ENCODE measurements around the gene FSIP1. TPM values are rescaled to one million over a fixed set of nuclear protein-coding genes. Genes with fewer than 3 reads are reported as not detected.

The FSIP1 gene
- total RNA-seq, 2 donors from 2014 or later: 0.31 to 1.5 TPM

- Mint-ChIP-seq H3K4me1 (ENCODE audit: low read depth in 2 of 2) (peaks cover 8 to 20% of the 10 kb centered on the region in 2 donors), H3K27ac (no peak overlapping the region), H3K9me3 (no peaks in the 10 kb centered on the region), H3K27me3 (peaks cover 0 to 4% of the 10 kb centered on the region in 2 donors), H3K36me3 (no peaks in the 10 kb centered on the region), H3K4me3 (peak overlapping the region; percentile 50)
- ATAC-seq: peak in 1 of 2 donors; percentile 17
- no peak for DNase-seq (ENCODE audit: low spot score)
Observed at GRCh38 chr15:39770748-39771689, 11.6 kb downstream of the FSIP1 start.

GRCh38 chr15:39767921-39768320 lies 14.7 kb downstream of the FSIP1 start:
- no peak overlapping the region for H3K27ac Mint-ChIP-seq
- no peak for ATAC-seq

GRCh38 chr15:39761006-39761405 lies 21.6 kb downstream of the FSIP1 start:
- no peak for ATAC-seq
- Mint-ChIP-seq H3K4me3 (no peak overlapping the region), H3K27ac (no peak overlapping the region), H3K36me3 (no peaks in the 10 kb centered on the region), H3K4me1 (ENCODE audit: low read depth in 2 of 2) (no peaks in the 10 kb centered on the region), H3K27me3 (peaks cover 0 to 2% of the 10 kb centered on the region in 2 donors), H3K9me3 (no peaks in the 10 kb centered on the region)
- no peak for DNase-seq (ENCODE audit: low spot score)

More at GRCh38 chr15:39767921-39768320, 14.7 kb downstream of the FSIP1 start:
- no peaks in the 10 kb centered on the region for H3K9me3 Mint-ChIP-seq
- H3K4me1 Mint-ChIP-seq (ENCODE audit: low read depth in 2 of 2): peaks cover 5 to 10% of the 10 kb centered on the region in 2 donors
- H3K36me3 Mint-ChIP-seq: no peaks in the 10 kb centered on the region
- H3K4me3 Mint-ChIP-seq: no peak overlapping the region
- no peaks in the 10 kb centered on the region for H3K27me3 Mint-ChIP-seq
- no peak for DNase-seq (ENCODE audit: low spot score)

DNA sequence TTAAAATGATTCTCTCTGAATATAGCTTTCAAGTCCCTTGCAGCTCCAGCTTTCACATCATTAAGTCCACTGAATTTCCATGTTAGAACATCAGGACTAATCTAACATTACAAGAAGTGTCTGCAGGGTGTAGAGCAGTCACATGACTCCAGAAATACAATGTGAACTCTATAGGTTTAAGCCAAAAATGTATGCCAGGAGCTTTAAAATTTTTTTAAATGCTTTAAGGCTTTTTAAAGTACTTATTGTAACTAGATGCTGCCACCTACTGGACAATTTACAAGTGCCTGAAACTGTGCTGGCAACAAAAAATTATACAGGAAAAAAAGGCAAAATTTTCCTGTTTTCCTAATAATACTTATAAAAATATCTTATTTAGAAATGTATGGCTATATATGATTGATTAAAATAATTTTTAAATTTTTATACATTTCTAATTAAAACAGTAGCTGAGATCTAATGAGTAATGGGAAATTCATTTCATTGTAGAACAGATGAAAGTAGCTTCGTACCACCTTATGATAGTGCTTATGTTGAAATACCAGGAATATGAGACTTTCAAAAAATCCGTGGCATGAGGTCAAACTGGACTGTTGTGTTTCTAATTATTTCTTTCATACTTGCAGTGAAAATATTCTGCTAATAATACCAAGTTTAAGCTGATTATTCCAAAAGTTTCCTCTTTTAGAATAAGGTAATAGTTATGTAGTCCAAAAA lies 25.7 kb downstream of the FSIP1 start:
- Mint-ChIP-seq H3K4me1 (ENCODE audit: low read depth in 2 of 2) (no peaks in the 10 kb centered on the region), H3K9me3 (no peaks in the 10 kb centered on the region), H3K27me3 (peaks cover 0 to 2% of the 10 kb centered on the region in 2 donors), H3K27ac (no peak overlapping the region), H3K4me3 (no peak overlapping the region), H3K36me3 (no peaks in the 10 kb centered on the region)
- DNase-seq (ENCODE audit: low spot score) (no peak), ATAC-seq (no peak)

- DNase-seq (ENCODE audit: low spot score) (no peak), ATAC-seq (no peak)
- H3K27me3 Mint-ChIP-seq: peaks cover 0 to 7% of the 10 kb centered on the region in 2 donors
- H3K9me3 Mint-ChIP-seq: no peaks in the 10 kb centered on the region
- no peak overlapping the region for H3K4me3 Mint-ChIP-seq
- H3K36me3 Mint-ChIP-seq: no peaks in the 10 kb centered on the region
- no peaks in the 10 kb centered on the region for H3K4me1 Mint-ChIP-seq (ENCODE audit: low read depth in 2 of 2)
- H3K27ac Mint-ChIP-seq: no peak overlapping the region
Observed at GRCh38 chr15:39752991-39753390, 29.6 kb downstream of the FSIP1 start.

DNA sequence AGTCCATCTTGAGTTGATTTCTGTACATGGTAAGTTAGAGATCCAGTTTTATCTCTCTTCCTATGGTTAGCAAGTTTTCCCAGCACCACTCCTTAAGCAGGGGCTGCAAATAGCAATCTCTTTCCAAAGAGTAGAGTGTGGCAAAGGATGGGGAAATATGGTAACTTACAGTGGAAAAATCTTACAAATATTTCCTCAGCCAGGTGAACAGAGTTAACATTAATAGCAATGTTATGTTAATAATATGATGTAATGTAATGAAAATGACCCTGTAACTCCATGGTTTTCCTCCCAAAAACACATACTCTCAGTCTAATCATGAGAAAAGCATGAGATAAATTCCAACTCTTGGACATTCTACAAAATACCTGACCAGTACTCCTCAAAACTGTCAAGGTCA lies 30.4 kb downstream of the FSIP1 start:
- Mint-ChIP-seq H3K4me1 (ENCODE audit: low read depth in 2 of 2) (no peaks in the 10 kb centered on the region), H3K36me3 (no peaks in the 10 kb centered on the region), H3K27ac (no peak overlapping the region), H3K4me3 (no peak overlapping the region), H3K27me3 (peaks cover 0 to 9% of the 10 kb centered on the region in 2 donors), H3K9me3 (no peaks in the 10 kb centered on the region)
- no peak for ATAC-seq
- no peak for DNase-seq (ENCODE audit: low spot score)

DNA sequence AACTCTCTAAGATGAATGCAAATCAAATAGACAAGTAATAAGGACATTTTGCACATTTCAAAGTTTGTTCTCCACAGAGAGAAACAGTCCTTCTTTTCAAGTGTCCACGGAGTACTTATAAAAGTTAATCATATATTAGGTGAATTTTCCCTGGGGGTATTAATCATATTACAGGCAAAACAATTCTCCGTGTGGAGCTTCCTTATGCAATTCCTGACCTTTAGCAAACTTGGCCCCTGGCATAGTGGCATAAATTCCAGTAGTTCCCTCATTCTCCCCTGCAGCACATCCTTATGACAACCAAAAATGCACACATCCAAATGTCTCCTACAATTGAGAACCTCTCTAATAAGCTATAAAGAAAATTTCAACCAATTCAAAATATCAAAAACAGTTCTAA lies 34.4 kb downstream of the FSIP1 start:
- DNase-seq (ENCODE audit: low spot score) (no peak), ATAC-seq (no peak)
- Mint-ChIP-seq H3K27me3 (peaks cover 2 to 9% of the 10 kb centered on the region in 2 donors), H3K4me3 (no peak overlapping the region), H3K36me3 (no peaks in the 10 kb centered on the region), H3K27ac (no peak overlapping the region), H3K4me1 (ENCODE audit: low read depth in 2 of 2) (peaks cover 0 to 3% of the 10 kb centered on the region in 2 donors), H3K9me3 (no peaks in the 10 kb centered on the region)

DNA sequence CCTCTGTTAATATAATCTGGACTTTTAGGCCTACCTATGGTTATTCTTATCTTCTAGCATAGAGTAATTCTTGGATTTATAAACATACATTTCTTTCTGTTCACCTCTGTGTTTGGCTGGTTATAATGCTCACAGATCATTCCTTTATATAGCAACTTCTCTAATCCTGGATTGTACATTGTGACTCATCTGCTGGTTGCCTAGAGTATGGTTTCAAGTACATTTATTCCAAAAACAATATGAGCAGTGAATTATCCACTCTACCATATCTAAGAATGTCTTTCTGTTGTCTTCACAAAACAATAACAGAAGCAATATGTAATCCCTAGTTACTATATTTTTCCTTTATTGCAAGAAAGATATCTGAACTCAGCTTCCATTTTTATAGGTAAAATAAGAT lies 35.3 kb downstream of the FSIP1 start:
- peaks cover 2 to 9% of the 10 kb centered on the region in 2 donors for H3K27me3 Mint-ChIP-seq
- H3K36me3 Mint-ChIP-seq: no peaks in the 10 kb centered on the region
- ATAC-seq: no peak
- no peak overlapping the region for H3K27ac Mint-ChIP-seq
- H3K9me3 Mint-ChIP-seq: no peaks in the 10 kb centered on the region
- DNase-seq (ENCODE audit: low spot score): no peak
- H3K4me3 Mint-ChIP-seq: no peak overlapping the region
- peaks cover 0 to 3% of the 10 kb centered on the region in 2 donors for H3K4me1 Mint-ChIP-seq (ENCODE audit: low read depth in 2 of 2)

GRCh38 chr15:39746714-39747276 lies 35.8 kb downstream of the FSIP1 start:
- no peaks in the 10 kb centered on the region for H3K9me3 Mint-ChIP-seq
- H3K27me3 Mint-ChIP-seq: peaks cover 2 to 9% of the 10 kb centered on the region in 2 donors
- H3K36me3 Mint-ChIP-seq: no peaks in the 10 kb centered on the region
- ATAC-seq: no peak
- H3K4me1 Mint-ChIP-seq (ENCODE audit: low read depth in 2 of 2): peaks cover 0 to 3% of the 10 kb centered on the region in 2 donors
- no peak overlapping the region for H3K4me3 Mint-ChIP-seq
- H3K27ac Mint-ChIP-seq: no peak overlapping the region
- no peak for DNase-seq (ENCODE audit: low spot score)

DNA sequence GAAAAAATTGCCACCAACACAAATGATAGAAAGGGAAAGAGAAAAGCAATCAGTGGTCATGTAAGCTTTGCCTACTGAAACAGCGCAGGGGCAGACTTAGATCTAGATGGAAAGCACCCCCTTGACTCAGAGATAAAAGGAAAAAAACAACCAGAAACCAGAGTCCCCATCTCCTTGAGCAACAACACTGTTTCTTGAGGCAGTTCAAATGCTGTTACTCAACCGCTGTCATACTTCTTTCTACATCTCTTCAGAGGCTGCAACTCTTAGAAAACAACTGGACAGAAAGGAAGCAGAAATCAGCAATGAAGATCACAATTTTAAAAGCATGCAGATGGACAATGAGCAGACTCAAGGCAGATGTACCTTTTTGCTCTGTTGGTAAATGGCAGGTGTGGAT lies 36.5 kb downstream of the FSIP1 start:
- H3K27me3 Mint-ChIP-seq: peaks cover 2 to 9% of the 10 kb centered on the region in 2 donors
- ATAC-seq (no peak), DNase-seq (ENCODE audit: low spot score) (no peak)
- no peak overlapping the region for H3K4me3 Mint-ChIP-seq
- no peaks in the 10 kb centered on the region for H3K36me3 Mint-ChIP-seq
- no peaks in the 10 kb centered on the region for H3K9me3 Mint-ChIP-seq
- H3K27ac Mint-ChIP-seq: no peak overlapping the region
- H3K4me1 Mint-ChIP-seq (ENCODE audit: low read depth in 2 of 2): peaks cover 0 to 3% of the 10 kb centered on the region in 2 donors

DNA sequence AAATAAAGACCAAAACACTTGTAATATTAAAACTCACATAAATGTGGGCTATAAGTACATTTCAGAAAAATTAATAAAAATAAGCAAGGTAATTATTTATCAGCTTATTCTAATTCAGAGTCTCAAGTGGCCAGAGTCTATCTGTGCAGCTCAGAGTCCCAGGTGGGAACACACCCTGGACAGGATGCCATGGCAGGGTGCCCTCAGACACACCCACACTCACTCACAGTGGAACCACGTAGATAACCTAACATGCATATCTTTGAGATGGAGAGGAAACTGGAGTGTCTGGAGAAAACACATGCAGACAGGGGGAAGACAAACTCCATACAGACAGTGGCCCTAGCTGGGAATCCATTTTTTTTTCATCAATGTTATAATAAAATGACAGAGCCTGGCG lies 37.2 kb downstream of the FSIP1 start:
- ATAC-seq (no peak), DNase-seq (ENCODE audit: low spot score) (no peak)
- H3K36me3 Mint-ChIP-seq: no peaks in the 10 kb centered on the region
- H3K4me3 Mint-ChIP-seq: no peak overlapping the region
- H3K27ac Mint-ChIP-seq: no peak overlapping the region
- peaks cover 0 to 3% of the 10 kb centered on the region in 2 donors for H3K4me1 Mint-ChIP-seq (ENCODE audit: low read depth in 2 of 2)
- peaks cover 2 to 9% of the 10 kb centered on the region in 2 donors for H3K27me3 Mint-ChIP-seq
- no peaks in the 10 kb centered on the region for H3K9me3 Mint-ChIP-seq

- ATAC-seq: no peak
- Mint-ChIP-seq H3K9me3 (no peaks in the 10 kb centered on the region), H3K4me1 (ENCODE audit: low read depth in 2 of 2) (peaks cover 0 to 3% of the 10 kb centered on the region in 2 donors), H3K36me3 (no peaks in the 10 kb centered on the region), H3K27me3 (peaks cover 2 to 9% of the 10 kb centered on the region in 2 donors), H3K27ac (peak overlapping the region in 1 of 2 donors; percentile 17), H3K4me3 (no peak overlapping the region)
- DNase-seq (ENCODE audit: low spot score): no peak
Observed at GRCh38 chr15:39744334-39745103, 38.1 kb downstream of the FSIP1 start.

DNA sequence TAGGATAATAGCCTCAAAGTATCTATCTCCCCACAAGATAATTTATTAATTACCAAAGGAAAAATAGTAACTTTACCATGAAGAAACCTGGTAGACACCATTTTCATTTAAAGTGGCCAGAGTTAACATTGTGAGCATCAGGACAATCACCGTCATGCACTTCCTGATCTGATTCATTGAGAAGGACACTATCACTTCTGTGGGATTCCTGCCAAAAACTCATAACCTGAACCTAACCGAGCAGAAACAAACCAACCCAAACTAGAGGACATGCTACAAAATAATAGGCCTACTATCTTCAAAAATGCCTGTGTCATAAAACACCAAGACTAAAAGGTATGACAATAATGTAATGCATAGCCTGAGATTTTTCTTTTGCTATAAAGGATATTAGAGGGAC lies 39.0 kb downstream of the FSIP1 start:
- Mint-ChIP-seq H3K4me1 (ENCODE audit: low read depth in 2 of 2) (peaks cover 0 to 3% of the 10 kb centered on the region in 2 donors), H3K4me3 (no peak overlapping the region)

More for the DNA sequence above, 39.0 kb downstream of the FSIP1 start:
- Mint-ChIP-seq H3K27me3 (peaks cover 2 to 8% of the 10 kb centered on the region in 2 donors), H3K9me3 (no peaks in the 10 kb centered on the region), H3K36me3 (no peaks in the 10 kb centered on the region), H3K27ac (no peak overlapping the region)
- ATAC-seq (no peak), DNase-seq (ENCODE audit: low spot score) (no peak)
